ENCODE measurements around the gene MINDY4B. TPM values are rescaled to one million over a fixed set of nuclear protein-coding genes. Genes with fewer than 3 reads are reported as not detected.
"Not testable (repeated sequence)": the region's sequence is repeated elsewhere in the genome, so short reads cannot be mapped to it uniquely, and the experiment has no call there.

The MINDY4B gene
- total and polyA plus RNA-seq, 2 of the 4 experiments (the other 2 are of a cell fraction) = not detected

GRCh38 chr3:150863921-150864320 lies 41.3 kb downstream of the MINDY4B start:
- BruUV-seq (replicated peaks); dilution Hi-C loops (cut with HindIII; ENCODE audit: low sequenced_read_pairs, unreplicated experiment); H4K91ac ChIP-seq (ENCODE audit: insufficient read depth, low read depth, low read length); H4K8ac ChIP-seq (ENCODE audit: low read depth in 2 of 2, low read length in 2 of 2); H3K9ac ChIP-seq (ENCODE audit: low read depth, low read length); in situ Hi-C loops (cut with MboI; ENCODE audit: low sequenced_read_pairs); H3K9me3 ChIP-seq (ENCODE audit: control insufficient read depth, insufficient read depth, low read length); ATAC-seq (ENCODE audit: low read depth); H2AFZ ChIP-seq (replicated peaks; ENCODE audit: low read length, poor library complexity); H2BK120ac ChIP-seq (ENCODE audit: low read depth, low read length); H3K36me3 ChIP-seq (ENCODE audit: control insufficient read depth, insufficient read depth, low read length); CTCF ChIA-PET; H3K4me2 ChIP-seq (ENCODE audit: low read depth, low read length); H2BK15ac ChIP-seq (ENCODE audit: low read depth, low read length); H3K56ac ChIP-seq (ENCODE audit: extremely low read depth, insufficient read depth, low read length); H3K27ac ChIP-seq (ENCODE audit: insufficient read depth, low read length); H2BK20ac ChIP-seq (ENCODE audit: low read depth, low read length); H4K20me1 ChIP-seq (ENCODE audit: insufficient read depth, low read length); H2AK9ac ChIP-seq (replicated peaks; ENCODE audit: low read depth, low read length, poor library complexity); H3K79me1 ChIP-seq (ENCODE audit: low read depth in 1 of 2, low read length in 2 of 2); H3K23ac ChIP-seq (ENCODE audit: low read depth, low read length); H3K9me1 ChIP-seq (ENCODE audit: insufficient read depth, low read length); H4K5ac ChIP-seq (ENCODE audit: low read depth, low read length); H3K4ac ChIP-seq (ENCODE audit: low read depth, low read length); H2AK5ac ChIP-seq (ENCODE audit: low read depth, low read length); H3K14ac ChIP-seq (replicated peaks; ENCODE audit: low read depth, low read length); DNase-seq; H2BK5ac ChIP-seq (ENCODE audit: low read depth, low read length, poor library complexity, severe bottlenecking); H3K4me3 ChIP-seq (ENCODE audit: insufficient read depth, low read depth, low read length); H3K4me1 ChIP-seq (ENCODE audit: control insufficient read depth, insufficient read depth, low read length); POLR2A ChIA-PET (ENCODE audit: unreplicated experiment); H3K18ac ChIP-seq (ENCODE audit: low read depth, low read length): not testable (repeated sequence)
- intact Hi-C loops (cut with micrococcal nuclease) = loop anchor here (2.0 kb wide), 1 partner anchor 273 kb away; no protein-coding TSS in a partner anchor
- no CpG with 5 or more reads among the region's 5 CpGs for WGBS, 2 experiments (ENCODE audit: extremely low coverage in 2 of 2, insufficient read length in 1 of 2)
- peaks cover 10% of the 10 kb centered on the region for H3K27me3 ChIP-seq (ENCODE audit: control insufficient read depth, insufficient read depth, low read length)
